Thymus (tissue), 11 donors: ENCODE results near the gene NUP50. TPM values are rescaled to one million over a fixed set of nuclear protein-coding genes. Genes with fewer than 3 reads are reported as not detected.
A peak's percentile ranks its signal among the peaks of the same experiment; 100 is the strongest.

Source experiments
- DNase-seq, 9 donors: peaks; one replicate each; pipeline ENCODE4 v3.0.0-alpha.2; 2013; ENCODE audit warnings: low spot score in 9 of 9, low read depth in 6 of 9, missing footprints in 1 of 9
- H3K27ac ChIP-seq, 2 donors: one replicate each; pipeline ENCODE4 v1.5.1; 2013; ENCODE audit warnings: control low read depth in 1 of 2, low read depth in 1 of 2, low read length in 1 of 2, mild to moderate bottlenecking in 1 of 2, moderate library complexity in 1 of 2
- H3K27me3 ChIP-seq, 2 donors: one replicate each; pipeline ENCODE4 v1.5.1; 2013; ENCODE audit warnings: low read length in 1 of 2; ENCODE audit not compliant: control insufficient read depth in 2 of 2, insufficient read depth in 1 of 2
- H3K36me3 ChIP-seq, 2 donors: one replicate each; pipeline ENCODE4 v1.5.1; 2013; ENCODE audit warnings: low read length in 1 of 2, mild to moderate bottlenecking in 1 of 2, moderate library complexity in 1 of 2; ENCODE audit not compliant: control insufficient read depth in 2 of 2, insufficient read depth in 2 of 2
- H3K4me1 ChIP-seq, 2 donors: one replicate each; pipeline ENCODE4 v1.5.1; 2013; ENCODE audit warnings: low read length in 2 of 2; ENCODE audit not compliant: control insufficient read depth in 2 of 2, insufficient read depth in 2 of 2
- H3K4me3 ChIP-seq, 2 donors: one replicate each; pipeline ENCODE4 v1.5.1; 2013; ENCODE audit warnings: low read length in 2 of 2, control low read depth in 1 of 2, mild to moderate bottlenecking in 1 of 2
- H3K9me3 ChIP-seq, 2 donors: one replicate each; pipeline ENCODE4 v1.5.1; 2013; ENCODE audit warnings: low read length in 1 of 2, mild to moderate bottlenecking in 1 of 2; ENCODE audit not compliant: control insufficient read depth in 2 of 2, insufficient read depth in 1 of 2
- WGBS: extraction: QIAGEN DNeasy Blood & Tissue Kit; methylation state at CpG from one replicate; pipeline ENCODE4 v1.1.7; 2013; 5-methylcytosine and 5-hydroxymethylcytosine counted together
- polyA plus RNA-seq: library from polyadenylated mRNA; stranded (reverse); fragments of 200-250 nt; gene quantifications from one replicate; pipeline ENCODE4 v1.2.3, GENCODE V29; 2013
- total RNA-seq: library from RNA; stranded (reverse); fragments of 120-200 nt; gene quantifications from one replicate; pipeline ENCODE4 v1.2.4, GENCODE V29; 2013
- donor health status: healthy.

Gene NUP50
- total and polyA plus RNA-seq, 2 donors = 40.6 to 70.1 TPM

- H3K9me3 ChIP-seq = no peaks in the 10 kb centered on the region
- 92% methylated on average over 10 of the region's 10 CpGs for WGBS
- peak overlapping the region; percentile 22 to 57 for H3K27ac ChIP-seq
- H3K4me1 ChIP-seq = peaks cover 0 to 17% of the 10 kb centered on the region in 2 donors
- no peak overlapping the region for H3K4me3 ChIP-seq
- DNase-seq = no peak
- H3K36me3 ChIP-seq = peaks cover 11 to 34% of the 10 kb centered on the region in 2 donors
- no peaks in the 10 kb centered on the region for H3K27me3 ChIP-seq
These were observed 44.9 kb downstream of the NUP50 start for GRCh38 chr22:45208696-45208992.

- H3K4me3 ChIP-seq = no peak overlapping the region
- peak in 1 of 9 donors; percentile 19 for DNase-seq
- H3K9me3 ChIP-seq = no peaks in the 10 kb centered on the region
- H3K27ac ChIP-seq = peak overlapping the region in 1 of 2 donors; percentile 57
- peaks cover 0 to 17% of the 10 kb centered on the region in 2 donors for H3K4me1 ChIP-seq
- WGBS = 94% methylated on average over 29 of the region's 29 CpGs
- H3K27me3 ChIP-seq = no peaks in the 10 kb centered on the region
- peaks cover 11 to 29% of the 10 kb centered on the region in 2 donors for H3K36me3 ChIP-seq
These were observed 45.5 kb downstream of the NUP50 start for GRCh38 chr22:45208993-45209838.

- peaks cover 11 to 19% of the 10 kb centered on the region in 2 donors for H3K36me3 ChIP-seq
- over 99% methylated on average over 7 of the region's 7 CpGs for WGBS
- H3K27me3 ChIP-seq = no peaks in the 10 kb centered on the region
- no peak overlapping the region for H3K27ac ChIP-seq
- no peak for DNase-seq
- H3K9me3 ChIP-seq = no peaks in the 10 kb centered on the region
- no peak overlapping the region for H3K4me3 ChIP-seq
- peaks cover 0 to 17% of the 10 kb centered on the region in 2 donors for H3K4me1 ChIP-seq
These were observed 46.4 kb downstream of the NUP50 start for GRCh38 chr22:45210174-45210573.

- DNase-seq = no peak
- Histone ChIP-seq H3K27ac (no peak overlapping the region), H3K4me3 (no peak overlapping the region), H3K4me1 (peaks cover 0 to 17% of the 10 kb centered on the region in 2 donors), H3K36me3 (peaks cover 11 to 16% of the 10 kb centered on the region in 2 donors), H3K9me3 (no peaks in the 10 kb centered on the region), H3K27me3 (no peaks in the 10 kb centered on the region)
- 90% methylated on average over 11 of the region's 11 CpGs for WGBS
These were observed 46.9 kb downstream of the NUP50 start for GRCh38 chr22:45210577-45210976.

GRCh38 chr22:45210991-45211390 lies 47.3 kb downstream of the NUP50 start:
- DNase-seq = no peak
- Histone ChIP-seq H3K36me3 (peaks cover 11 to 16% of the 10 kb centered on the region in 2 donors), H3K27me3 (no peaks in the 10 kb centered on the region), H3K4me3 (no peak overlapping the region), H3K9me3 (no peaks in the 10 kb centered on the region), H3K27ac (no peak overlapping the region), H3K4me1 (peaks cover 0 to 17% of the 10 kb centered on the region in 2 donors)
- 98% methylated on average over 8 of the region's 8 CpGs for WGBS

GRCh38 chr22:45211435-45211834 lies 47.7 kb downstream of the NUP50 start:
- Histone ChIP-seq H3K27ac (no peak overlapping the region), H3K4me3 (no peak overlapping the region), H3K27me3 (no peaks in the 10 kb centered on the region), H3K9me3 (no peaks in the 10 kb centered on the region), H3K4me1 (peaks cover 0 to 17% of the 10 kb centered on the region in 2 donors), H3K36me3 (peaks cover 11 to 16% of the 10 kb centered on the region in 2 donors)
- 96% methylated on average over 8 of the region's 8 CpGs for WGBS
- DNase-seq = no peak

- Histone ChIP-seq H3K27me3 (no peaks in the 10 kb centered on the region), H3K27ac (no peak overlapping the region), H3K36me3 (peaks cover 11 to 16% of the 10 kb centered on the region in 2 donors), H3K9me3 (no peaks in the 10 kb centered on the region), H3K4me3 (no peak overlapping the region), H3K4me1 (peaks cover 0 to 17% of the 10 kb centered on the region in 2 donors)
- DNase-seq = no peak
- 98% methylated on average over 18 of the region's 18 CpGs for WGBS
These were observed 48.1 kb downstream of the NUP50 start for GRCh38 chr22:45211848-45212247.

GRCh38 chr22:45212306-45212709 lies 48.6 kb downstream of the NUP50 start:
- Histone ChIP-seq H3K4me1 (peaks cover 0 to 17% of the 10 kb centered on the region in 2 donors), H3K9me3 (no peaks in the 10 kb centered on the region), H3K27me3 (no peaks in the 10 kb centered on the region), H3K36me3 (peaks cover 11 to 16% of the 10 kb centered on the region in 2 donors), H3K27ac (no peak overlapping the region), H3K4me3 (no peak overlapping the region)
- DNase-seq = no peak
- WGBS = 90% methylated on average over 14 of the region's 14 CpGs

- H3K27ac ChIP-seq = peak overlapping the region in 1 of 2 donors; percentile 9
- H3K36me3 ChIP-seq = peaks cover 11 to 12% of the 10 kb centered on the region in 2 donors
- DNase-seq = no peak
- H3K4me3 ChIP-seq = no peak overlapping the region
- H3K4me1 ChIP-seq = peaks cover 0 to 17% of the 10 kb centered on the region in 2 donors
- 81% methylated on average over 22 of the region's 22 CpGs for WGBS
- no peaks in the 10 kb centered on the region for H3K27me3 ChIP-seq
- H3K9me3 ChIP-seq = no peaks in the 10 kb centered on the region
These were observed 49.4 kb downstream of the NUP50 start for GRCh38 chr22:45212992-45213751.
